K562 (cell line): ENCODE results near the gene NCAPG2. TPM values are rescaled to one million over a fixed set of nuclear protein-coding genes. Genes with fewer than 3 reads are reported as not detected.

Experiments used
- ATAC-seq: fragments of 200-7000 bp; cut with Tn5 transposase; 3 replicates; pipeline ENCODE4 v1.9.1; 2020; ENCODE audit warnings: moderate library complexity
- BruUV-seq: library from RNA; stranded (reverse); fragments of 400-500 nt; replicated peaks from 2 replicates; lab custom pipeline; 2021; lab: Mats Ljungman, UMichigan
- CTCF ChIA-PET: fragments of 300-600 bp; formaldehyde crosslinking; extraction: SDS; loops from one replicate; lab custom pipeline; 2021; ENCODE audit warnings: low intra/inter-chr PET ratio; lab: Yijun Ruan, JAX
- POLR2A ChIA-PET: fragments of 300-600, 350-650 bp; sonication (Branson Sonifier 250); formaldehyde crosslinking; extraction: SDS; loops from one replicate; lab custom pipeline; 2021; ENCODE audit warnings: antibody characterized with exemption, inconsistent platforms; lab: Yijun Ruan, JAX
- DNase-seq, 4 experiments: peaks; one replicate each; pipeline versions ENCODE4 v3.0.0 to v3.0.0-alpha.2; 2011 to 2018; ENCODE audit warnings: low spot score in 3 of 4, mixed read lengths in 3 of 4; ENCODE audit errors: extremely low read depth in 1 of 4
- FAIRE-seq: peaks from 2 replicates; lab custom pipeline; 2011; peaks lifted over from hg19 to GRCh38; lab: Jason Lieb, UNC
- H2AFZ ChIP-seq: 2 replicates; pipeline ENCODE4 v1.6.0; 2011; ENCODE audit warnings: low read depth, low read length, control low read depth, inconsistent platforms
- H3K27ac ChIP-seq: fragments of 200-600 bp; 3 replicates; pipeline ENCODE4 v1.8.0; 2011; ENCODE audit warnings: low read depth, mild to moderate bottlenecking, control low read depth, inconsistent platforms, low read length, moderate library complexity, mixed read lengths; ENCODE audit errors: extremely low read depth
- H3K27me3 ChIP-seq, 2 experiments: fragments of 300-600 bp in 1 of 2; 2 replicates in 1 of 2; 3 replicates in 1 of 2; pipeline versions ENCODE4 v1.6.0 to v1.8.0; 2011; ENCODE audit warnings: inconsistent platforms in 2 of 2, low read length in 2 of 2, mild to moderate bottlenecking in 1 of 2, mixed read lengths in 1 of 2, moderate library complexity in 1 of 2; ENCODE audit not compliant: control insufficient read depth in 2 of 2, insufficient read depth in 2 of 2
- H3K36me3 ChIP-seq: fragments of 300-600 bp; 3 replicates; pipeline ENCODE4 v1.8.0; 2011; ENCODE audit warnings: mild to moderate bottlenecking, low read length, inconsistent platforms; ENCODE audit not compliant: control insufficient read depth, insufficient read depth
- H3K4me1 ChIP-seq, 2 experiments: fragments of 200-600 bp in 1 of 2; replicated peaks in 1 of 2; 2 replicates in 1 of 2; 3 replicates in 1 of 2; pipeline versions ENCODE4 v1.5.1 to v1.8.0; 2011; ENCODE audit warnings: inconsistent platforms in 2 of 2, low read length in 2 of 2, mild to moderate bottlenecking in 1 of 2, mixed read lengths in 1 of 2, moderate library complexity in 1 of 2; ENCODE audit not compliant: control insufficient read depth in 2 of 2, insufficient read depth in 2 of 2
- H3K4me2 ChIP-seq: 2 replicates; pipeline ENCODE4 v1.6.1; 2011; ENCODE audit warnings: low read length, control low read depth, inconsistent platforms, mixed read lengths; ENCODE audit not compliant: insufficient read depth
- H3K4me3 ChIP-seq: fragments of 200-600 bp; sonication (generic), shearing (Covaris generic); 2 replicates; pipeline ENCODE4 v1.5.1; 2016; ENCODE audit warnings: control low read depth, inconsistent platforms
- H3K79me2 ChIP-seq: fragments of 200-600 bp; 3 replicates; pipeline ENCODE4 v1.8.0; 2011; ENCODE audit warnings: low read length, inconsistent platforms; ENCODE audit not compliant: control insufficient read depth, insufficient read depth
- H3K9ac ChIP-seq, 2 experiments: 2 replicates each; pipeline versions ENCODE4 v1.6.0 to v1.6.1; 2011; ENCODE audit warnings: low read depth in 2 of 2, low read length in 2 of 2, control low read depth in 1 of 2, inconsistent platforms in 1 of 2, mild to moderate bottlenecking in 1 of 2, mixed read lengths in 1 of 2; ENCODE audit not compliant: insufficient read depth in 1 of 2
- H3K9me1 ChIP-seq: one replicate; pipeline ENCODE4 v1.6.0; 2011; ENCODE audit warnings: inconsistent platforms, mild to moderate bottlenecking, low read length, moderate library complexity; ENCODE audit not compliant: control insufficient read depth, insufficient read depth
- H3K9me3 ChIP-seq: replicated peaks from 2 replicates; pipeline ENCODE4 v1.5.1; 2011; ENCODE audit warnings: low read depth, low read length, inconsistent platforms; ENCODE audit not compliant: control insufficient read depth, insufficient read depth
- H4K20me1 ChIP-seq: replicated peaks from 2 replicates; pipeline ENCODE4 v1.6.1; 2011; ENCODE audit warnings: low read length, inconsistent platforms, mixed read lengths; ENCODE audit not compliant: control insufficient read depth, insufficient read depth
- CREBBP ChIP-seq: IDR thresholded peaks from one replicate; pipeline ENCODE4 v1.6.1; 2012; ENCODE audit warnings: low read depth, mild to moderate bottlenecking, control low read depth, inconsistent platforms, low read length
- FUS ChIP-seq: fragments of 200-400 bp; formaldehyde crosslinking; optimal IDR thresholded peaks from 2 replicates; pipeline ENCODE3; 2017; ENCODE audit warnings: low read depth, low read length
- HMG20A ChIP-seq: fragments of 450-650 bp; formaldehyde crosslinking; conservative IDR thresholded peaks from 2 replicates; pipeline ENCODE4 v1.4.0; 2020; ENCODE audit warnings: mild to moderate bottlenecking, mixed read lengths
- NEUROD1 ChIP-seq: fragments of 150-350 bp; IDR thresholded peaks from 2 replicates; pipeline ENCODE4 v1.6.1; 2014; ENCODE audit warnings: borderline replicate concordance, low read length, low read depth; ENCODE audit not compliant: partially characterized antibody
- POLR3G ChIP-seq: IDR thresholded peaks from 2 replicates; pipeline ENCODE4 v1.6.1; 2011; ENCODE audit not compliant: insufficient read length, insufficient replicate concordance; ENCODE audit errors: extremely low read depth
- SNIP1 ChIP-seq: fragments of 450-650 bp; IDR thresholded peaks from 2 replicates; pipeline ENCODE4 v1.7.1; 2017; ENCODE audit warnings: low read depth, mild to moderate bottlenecking
- SNRNP70 ChIP-seq: fragments of 200-400 bp; formaldehyde crosslinking; optimal IDR thresholded peaks from 2 replicates; pipeline ENCODE3; 2017; ENCODE audit warnings: low read depth, low read length
- SP2 ChIP-seq: IDR thresholded peaks from 2 replicates; pipeline ENCODE4 v1.6.1; 2011; ENCODE audit warnings: mild to moderate bottlenecking, low read depth, low read length, moderate library complexity; ENCODE audit not compliant: poor library complexity, severe bottlenecking; ENCODE audit errors: extremely low read depth
- ZBTB17 ChIP-seq: fragments of 450-650 bp; formaldehyde crosslinking; IDR thresholded peaks from 2 replicates; pipeline ENCODE4 v1.4.0; 2020; ENCODE audit warnings: mild to moderate bottlenecking
- ZKSCAN1 ChIP-seq: fragments of 150-350 bp; IDR thresholded peaks from 2 replicates; pipeline ENCODE4 v1.6.1; 2016; ENCODE audit warnings: low read depth, low read length
- ZNF668 ChIP-seq: fragments of 250-450 bp; sonication (Bioruptor Pico); IDR thresholded peaks from 2 replicates; pipeline ENCODE4 v1.8.0; 2022; ENCODE audit warnings: mild to moderate bottlenecking, inconsistent platforms
- WGBS: fragments of 100-300 bp; shearing (Covaris generic); methylation state at CpG from one replicate; pipeline ENCODE4 v1.1.6; 2016; ENCODE audit warnings: low coverage, mixed read lengths; ENCODE audit not compliant: insufficient coverage; ENCODE audit errors: missing lambda C conversion rate; 5-methylcytosine and 5-hydroxymethylcytosine counted together
- in situ Hi-C: fragments of 300-500 bp; cut with MboI; formaldehyde crosslinking; loops from 4 replicates; pipeline ENCODE4 v1.15.0; 2018; ENCODE audit warnings: inconsistent platforms, mixed read lengths
- intact Hi-C: fragments of 100-400 bp; cut with micrococcal nuclease; formaldehyde crosslinking; loops from 2 replicates; pipeline ENCODE4 v1.14.2; 2022
- polyA plus RNA-seq, 8 experiments: library from polyadenylated mRNA; depleted of rRNA in 4 of 8; stranded (reverse) in 5 of 8; unstranded in 3 of 8; fragments of >200 nt; fragmentation: Nextera tagmentation in 2 of 8; fragmentation: Illumina TruSeq in 1 of 8; extraction: Ambion mirVana in 2 of 8; extraction: Trizol in 1 of 8; gene quantifications; 2 replicates each; pipeline versions ENCODE4 v1.2.1 to v1.2.3, GENCODE V29; 2011 to 2014; ENCODE audit warnings: inconsistent platforms in 1 of 8, missing spikeins in 1 of 8
- total RNA-seq, 7 experiments: library from RNA; depleted of rRNA in 6 of 7; stranded (reverse); fragments of >200 nt in 6 of 7; fragmentation: Illumina TruSeq in 2 of 7; extraction: Trizol in 2 of 7; gene quantifications; 2 replicates each; pipeline versions ENCODE4 v1.2.1 to v1.2.3, GENCODE V29; 2011 to 2021; ENCODE audit warnings: low replicate concordance in 1 of 7
- TF ChIP-seq, protein P1 (sequence below), 2 experiments: IDR thresholded peaks; 2 replicates each; pipeline ENCODE4 v1.6.1; 2011; ENCODE audit warnings: borderline replicate concordance in 1 of 2, control low read depth in 1 of 2, low read depth in 1 of 2, low read length in 1 of 2, mild to moderate bottlenecking in 1 of 2, mixed read lengths in 1 of 2, moderate library complexity in 1 of 2; ENCODE audit not compliant: insufficient read depth in 1 of 2, insufficient read length in 1 of 2, poor library complexity in 1 of 2, severe bottlenecking in 1 of 2; ENCODE audit errors: extremely low read depth in 1 of 2
- TF ChIP-seq, protein P2 (sequence below): fragments of 450-650 bp; IDR thresholded peaks from 2 replicates; pipeline ENCODE4 v1.6.1; 2016; ENCODE audit warnings: mild to moderate bottlenecking

The NCAPG2 gene
- total and polyA plus RNA-seq, 9 of the 15 experiments (the other 6 are each of a cell fraction or from before 2014, with no cell fraction given): 21.5 to 127 (median 86.1) TPM

- FAIRE-seq (peak; percentile 100), ATAC-seq (no peak), DNase-seq (no peak)
- BruUV-seq: no TSS peak
- no peaks in the 10 kb centered on the region for H3K4me1 ChIP-seq
- intact Hi-C loops: no loop called here
- no peaks in the 10 kb centered on the region for H3K9me1 ChIP-seq
- H3K9me3 ChIP-seq: peaks cover 8% of the 10 kb centered on the region
- no peak overlapping the region for H3K9ac ChIP-seq
- H4K20me1 ChIP-seq: no peaks in the 10 kb centered on the region
- ChIA-PET POLR2A (no interaction called here), CTCF (no interaction called here)
- no peak overlapping the region for H2AFZ ChIP-seq
- in situ Hi-C loops: no loop called here
- 19% methylated on average over 3 of the region's 3 CpGs for WGBS
- H3K79me2 ChIP-seq: no peaks in the 10 kb centered on the region
- TF ChIP-seq SNIP1 (no peak), ZBTB17 (CRISPR knock-in tag) (no peak), SP2 (peak; percentile 24), ZNF668 (CRISPR knock-in tag) (no peak), FUS (no peak), CREBBP (peak; percentile 28), ZKSCAN1 (peak; percentile 25; the same call in 1 of the 2 replicates), NEUROD1 (no peak), HMG20A (CRISPR knock-in tag) (no peak), SNRNP70 (no peak), POLR3G (no peak)
- TF ChIP-seq, protein P1, sequence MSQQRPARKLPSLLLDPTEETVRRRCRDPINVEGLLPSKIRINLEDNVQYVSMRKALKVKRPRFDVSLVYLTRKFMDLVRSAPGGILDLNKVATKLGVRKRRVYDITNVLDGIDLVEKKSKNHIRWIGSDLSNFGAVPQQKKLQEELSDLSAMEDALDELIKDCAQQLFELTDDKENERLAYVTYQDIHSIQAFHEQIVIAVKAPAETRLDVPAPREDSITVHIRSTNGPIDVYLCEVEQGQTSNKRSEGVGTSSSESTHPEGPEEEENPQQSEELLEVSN (IDR thresholded peaks at IDR 0.05; ENCODE audit: borderline replicate concordance in 1 of 2, extremely low read depth in 1 of 2, insufficient read depth in 1 of 2, insufficient read length in 1 of 2, low read depth in 1 of 2, low read length in 1 of 2, poor library complexity in 1 of 2, severe bottlenecking in 1 of 2): peak in 1 of 2 experiments; percentile 7
- TF ChIP-seq, protein P2, sequence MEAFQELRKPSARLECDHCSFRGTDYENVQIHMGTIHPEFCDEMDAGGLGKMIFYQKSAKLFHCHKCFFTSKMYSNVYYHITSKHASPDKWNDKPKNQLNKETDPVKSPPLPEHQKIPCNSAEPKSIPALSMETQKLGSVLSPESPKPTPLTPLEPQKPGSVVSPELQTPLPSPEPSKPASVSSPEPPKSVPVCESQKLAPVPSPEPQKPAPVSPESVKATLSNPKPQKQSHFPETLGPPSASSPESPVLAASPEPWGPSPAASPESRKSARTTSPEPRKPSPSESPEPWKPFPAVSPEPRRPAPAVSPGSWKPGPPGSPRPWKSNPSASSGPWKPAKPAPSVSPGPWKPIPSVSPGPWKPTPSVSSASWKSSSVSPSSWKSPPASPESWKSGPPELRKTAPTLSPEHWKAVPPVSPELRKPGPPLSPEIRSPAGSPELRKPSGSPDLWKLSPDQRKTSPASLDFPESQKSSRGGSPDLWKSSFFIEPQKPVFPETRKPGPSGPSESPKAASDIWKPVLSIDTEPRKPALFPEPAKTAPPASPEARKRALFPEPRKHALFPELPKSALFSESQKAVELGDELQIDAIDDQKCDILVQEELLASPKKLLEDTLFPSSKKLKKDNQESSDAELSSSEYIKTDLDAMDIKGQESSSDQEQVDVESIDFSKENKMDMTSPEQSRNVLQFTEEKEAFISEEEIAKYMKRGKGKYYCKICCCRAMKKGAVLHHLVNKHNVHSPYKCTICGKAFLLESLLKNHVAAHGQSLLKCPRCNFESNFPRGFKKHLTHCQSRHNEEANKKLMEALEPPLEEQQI: no peak
- H3K27me3 ChIP-seq: peaks cover 14 to 25% of the 10 kb centered on the region in 2 experiments; a peak in 4 of 5 replicates
- no peak overlapping the region for H3K27ac ChIP-seq
- H3K4me2 ChIP-seq: no peak overlapping the region
- no peak overlapping the region for H3K4me3 ChIP-seq
- peaks cover 4% of the 10 kb centered on the region; the same call in 1 of the 3 replicates for H3K36me3 ChIP-seq
Observed at GRCh38 chr7:158595068-158595467, 109.5 kb downstream of the NCAPG2 start.
